ENCODE results near the gene PRELID1.

The PRELID1 gene

GRCh38 chr5:177354256-177354655 lies 50.7 kb downstream of the PRELID1 start:
- no peak for TF ChIP-seq CTCF (IDR thresholded peaks at IDR 0.05; ENCODE audit: insufficient read depth, missing control alignments)
- FAIRE-seq (no peak), DNase-seq (ENCODE audit: insufficient read length, low spot score) (no peak)

GRCh38 chr5:177354711-177355110 lies 51.1 kb downstream of the PRELID1 start:
- FAIRE-seq: no peak
- DNase-seq (ENCODE audit: insufficient read length, low spot score): no peak
- TF ChIP-seq CTCF (IDR thresholded peaks at IDR 0.05; ENCODE audit: insufficient read depth, missing control alignments): no peak

GRCh38 chr5:177355162-177355867 lies 51.7 kb downstream of the PRELID1 start:
- DNase-seq (ENCODE audit: insufficient read length, low spot score) (no peak), FAIRE-seq (no peak)
- no peak for TF ChIP-seq CTCF (IDR thresholded peaks at IDR 0.05; ENCODE audit: insufficient read depth, missing control alignments)

- DNase-seq (ENCODE audit: insufficient read length, low spot score): no peak
- no peak for FAIRE-seq
- no peak for TF ChIP-seq CTCF (IDR thresholded peaks at IDR 0.05; ENCODE audit: insufficient read depth, missing control alignments)
Observed at GRCh38 chr5:177355868-177356168, 52.2 kb downstream of the PRELID1 start.
